Upper lobe of right lung (tissue), 1 donor: Measurements from ENCODE around the gene ATG10. TPM values are rescaled to one million over a fixed set of nuclear protein-coding genes. Genes with fewer than 3 reads are reported as not detected.

Experiments used
- ATAC-seq: fragments of 200-7000 bp; cut with Tn5 transposase; one replicate; pipeline ENCODE4 v1.9.1; 2020; ENCODE audit warnings: mild to moderate bottlenecking, moderate library complexity
- DNase-seq: peaks from one replicate; pipeline ENCODE4 v3.0.0-alpha.2; 2020
- H3K27ac ChIP-seq: fragments of 200-600 bp; one replicate; pipeline ENCODE4 v1.8.0; 2022
- H3K27me3 ChIP-seq: fragments of 200-600 bp; one replicate; pipeline ENCODE4 v1.8.0; 2022; ENCODE audit warnings: mild to moderate bottlenecking
- H3K36me3 ChIP-seq: fragments of 200-600 bp; one replicate; pipeline ENCODE4 v1.8.0; 2022
- H3K4me1 ChIP-seq: fragments of 200-600 bp; one replicate; pipeline ENCODE4 v1.8.0; 2022
- H3K4me3 ChIP-seq: fragments of 200-600 bp; one replicate; pipeline ENCODE4 v1.8.0; 2022; ENCODE audit warnings: mild to moderate bottlenecking
- H3K9me3 ChIP-seq: fragments of 200-600 bp; one replicate; pipeline ENCODE4 v1.8.0; 2022
- intact Hi-C: fragments of 100-400 bp; cut with DNase I; formaldehyde crosslinking; loops from one replicate; pipeline ENCODE4 v1.11.0; 2022
- total RNA-seq: library from RNA; stranded (reverse); fragmentation: NEBNext Ultra II Directional; extraction: Animal tissue kit (Norgen Biotek cat#: 25700); gene quantifications from one replicate; pipeline ENCODE4 v1.2.1, GENCODE V29; 2021
- TF ChIP-seq, protein P1 (sequence below): fragments of 200-600 bp; IDR thresholded peaks from one replicate; pipeline ENCODE4 v1.8.0; 2022; ENCODE audit warnings: antibody characterized with exemption
- donor health status: DM: no; HTN: yes; CAD: no; lungs with severe emphysema.

Gene ATG10
- total RNA-seq, 1 donor from 2014 or later = 3.7 TPM

DNA sequence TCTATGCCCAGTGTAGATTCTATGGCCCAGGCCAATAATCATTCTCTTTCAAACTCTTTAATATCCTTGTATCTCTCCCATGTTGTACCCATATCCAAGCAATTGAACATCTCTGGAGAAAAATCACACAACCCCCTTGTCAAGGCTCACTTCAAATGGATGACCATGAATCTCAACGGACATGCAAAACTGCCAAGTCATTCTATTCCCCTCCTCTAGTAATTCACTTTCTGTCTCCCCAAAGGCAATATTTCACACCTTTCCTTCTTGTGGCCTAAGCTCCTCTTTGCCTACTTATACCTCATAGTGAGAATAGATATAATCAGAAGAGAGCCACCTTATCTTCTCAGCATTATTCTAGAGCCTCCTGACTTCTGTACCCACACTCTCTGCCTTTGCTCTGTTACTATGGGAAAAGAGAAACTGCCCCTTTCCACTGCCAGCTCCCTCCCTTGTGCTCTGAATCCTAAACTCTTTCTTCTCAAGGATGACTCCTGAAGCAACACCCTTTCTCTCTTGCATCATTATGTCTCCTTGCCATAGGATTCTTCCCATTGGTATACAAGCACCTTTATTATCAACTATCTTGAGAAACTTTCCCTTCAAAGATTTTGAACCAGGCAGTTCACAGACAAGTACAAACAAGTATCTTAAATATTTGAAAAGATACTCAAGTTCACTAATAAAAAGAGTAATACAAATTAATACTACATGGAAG lies 240.2 kb downstream of the ATG10 start:
- ATAC-seq = no peak
- Histone ChIP-seq H3K4me1 (no peaks in the 10 kb centered on the region), H3K27me3 (no peaks in the 10 kb centered on the region), H3K9me3 (no peaks in the 10 kb centered on the region), H3K36me3 (no peaks in the 10 kb centered on the region), H3K27ac (no peak overlapping the region), H3K4me3 (no peak overlapping the region)
- DNase-seq = no peak
- TF ChIP-seq, protein P1, sequence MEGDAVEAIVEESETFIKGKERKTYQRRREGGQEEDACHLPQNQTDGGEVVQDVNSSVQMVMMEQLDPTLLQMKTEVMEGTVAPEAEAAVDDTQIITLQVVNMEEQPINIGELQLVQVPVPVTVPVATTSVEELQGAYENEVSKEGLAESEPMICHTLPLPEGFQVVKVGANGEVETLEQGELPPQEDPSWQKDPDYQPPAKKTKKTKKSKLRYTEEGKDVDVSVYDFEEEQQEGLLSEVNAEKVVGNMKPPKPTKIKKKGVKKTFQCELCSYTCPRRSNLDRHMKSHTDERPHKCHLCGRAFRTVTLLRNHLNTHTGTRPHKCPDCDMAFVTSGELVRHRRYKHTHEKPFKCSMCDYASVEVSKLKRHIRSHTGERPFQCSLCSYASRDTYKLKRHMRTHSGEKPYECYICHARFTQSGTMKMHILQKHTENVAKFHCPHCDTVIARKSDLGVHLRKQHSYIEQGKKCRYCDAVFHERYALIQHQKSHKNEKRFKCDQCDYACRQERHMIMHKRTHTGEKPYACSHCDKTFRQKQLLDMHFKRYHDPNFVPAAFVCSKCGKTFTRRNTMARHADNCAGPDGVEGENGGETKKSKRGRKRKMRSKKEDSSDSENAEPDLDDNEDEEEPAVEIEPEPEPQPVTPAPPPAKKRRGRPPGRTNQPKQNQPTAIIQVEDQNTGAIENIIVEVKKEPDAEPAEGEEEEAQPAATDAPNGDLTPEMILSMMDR = no peak
- intact Hi-C loops = no loop called here

DNA sequence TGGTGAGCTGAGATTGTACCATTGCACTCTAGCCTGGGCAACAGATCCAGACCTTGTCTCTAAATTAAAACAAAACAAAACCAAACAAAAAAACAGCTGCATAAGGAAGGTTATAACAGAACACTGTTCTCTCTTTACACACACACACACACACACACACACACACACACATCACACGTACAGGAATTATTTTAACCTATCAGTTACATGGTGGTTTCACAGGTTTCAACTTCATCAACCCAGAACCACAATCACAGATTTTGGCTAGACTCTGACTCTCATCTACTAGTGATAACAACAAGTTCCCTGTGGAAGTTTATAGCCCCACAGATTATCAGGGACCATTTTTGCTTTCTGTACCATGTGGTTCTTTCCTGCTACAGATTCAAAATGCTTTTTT lies 246.1 kb downstream of the ATG10 start:
- no peak for DNase-seq

DNA sequence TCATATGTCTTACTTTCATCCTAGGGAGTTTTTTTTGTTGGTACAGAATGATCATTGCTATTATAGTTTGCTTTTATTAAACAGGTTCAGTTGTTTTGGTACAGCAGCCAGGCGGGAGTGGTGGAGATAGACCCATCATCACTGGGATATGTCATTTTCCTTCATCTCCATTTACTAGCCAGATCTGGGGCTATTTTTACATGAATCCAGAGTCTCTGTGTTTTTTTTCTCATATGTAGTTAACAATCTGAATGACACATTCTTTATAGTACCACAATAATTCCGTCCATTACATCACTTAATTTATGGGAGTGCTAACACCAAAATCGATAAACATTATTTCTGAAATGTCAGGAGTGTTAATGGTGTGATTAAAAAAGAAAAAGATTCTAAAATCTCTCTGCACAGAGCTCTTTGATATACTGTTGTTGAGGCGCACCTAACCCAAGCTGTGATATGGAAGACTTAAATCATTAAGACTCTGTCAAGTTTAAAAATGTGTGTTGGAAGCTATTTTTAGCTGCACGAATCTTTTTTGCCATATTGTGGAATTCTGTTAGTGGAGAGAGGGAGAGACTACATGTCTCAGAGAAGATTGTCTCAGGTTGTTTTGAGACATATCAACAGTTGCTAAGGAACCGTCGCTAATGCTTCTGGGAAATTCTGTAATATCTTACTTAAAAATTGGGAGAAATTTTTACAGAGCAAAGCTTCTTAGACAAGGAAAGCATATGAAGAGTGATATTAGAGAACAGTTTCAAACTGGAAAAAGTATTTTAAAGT lies 246.7 kb downstream of the ATG10 start:
- H3K36me3 ChIP-seq = no peaks in the 10 kb centered on the region
- no peak overlapping the region for H3K27ac ChIP-seq
- ATAC-seq (no peak), DNase-seq (no peak)
- H3K27me3 ChIP-seq = no peaks in the 10 kb centered on the region
- H3K9me3 ChIP-seq = no peaks in the 10 kb centered on the region
- intact Hi-C loops = no loop called here
- TF ChIP-seq, protein P1 = no peak
- H3K4me3 ChIP-seq = no peak overlapping the region
- H3K4me1 ChIP-seq = no peaks in the 10 kb centered on the region

More for the DNA sequence above, 246.1 kb downstream of the ATG10 start:
- no peaks in the 10 kb centered on the region for H3K27me3 ChIP-seq
- intact Hi-C loops = no loop called here
- ATAC-seq = no peak
- no peaks in the 10 kb centered on the region for H3K36me3 ChIP-seq
- no peaks in the 10 kb centered on the region for H3K4me1 ChIP-seq
- TF ChIP-seq, protein P1 = no peak
- H3K27ac ChIP-seq = no peak overlapping the region
- H3K4me3 ChIP-seq = no peak overlapping the region
- H3K9me3 ChIP-seq = no peaks in the 10 kb centered on the region

DNA sequence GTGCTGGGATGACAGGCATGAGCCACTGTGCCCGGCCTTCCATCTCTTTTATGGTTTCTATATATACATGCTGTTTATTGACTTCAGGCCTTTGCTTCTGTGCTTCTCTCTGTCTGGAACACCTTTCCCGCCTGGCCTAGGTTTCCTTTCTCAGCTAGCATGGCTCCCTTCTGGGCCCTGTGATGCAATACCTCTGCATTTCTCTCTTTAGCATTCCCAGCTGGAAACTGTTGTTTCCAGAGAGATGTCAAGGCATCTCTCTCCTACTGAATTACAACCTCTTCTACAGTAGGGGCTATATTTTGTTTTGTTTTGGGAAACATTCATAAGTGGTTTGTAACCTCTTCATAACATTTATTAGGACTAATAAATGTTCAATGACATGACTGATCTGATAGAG lies 249.2 kb downstream of the ATG10 start:
- no peaks in the 10 kb centered on the region for H3K27me3 ChIP-seq
- no peak for ATAC-seq
- no peak overlapping the region for H3K4me3 ChIP-seq
- DNase-seq = no peak
- H3K36me3 ChIP-seq = no peaks in the 10 kb centered on the region
- no peak overlapping the region for H3K27ac ChIP-seq
- peaks cover 7% of the 10 kb centered on the region for H3K4me1 ChIP-seq
- intact Hi-C loops = no loop called here
- TF ChIP-seq, protein P1 = no peak
- H3K9me3 ChIP-seq = no peaks in the 10 kb centered on the region

DNA sequence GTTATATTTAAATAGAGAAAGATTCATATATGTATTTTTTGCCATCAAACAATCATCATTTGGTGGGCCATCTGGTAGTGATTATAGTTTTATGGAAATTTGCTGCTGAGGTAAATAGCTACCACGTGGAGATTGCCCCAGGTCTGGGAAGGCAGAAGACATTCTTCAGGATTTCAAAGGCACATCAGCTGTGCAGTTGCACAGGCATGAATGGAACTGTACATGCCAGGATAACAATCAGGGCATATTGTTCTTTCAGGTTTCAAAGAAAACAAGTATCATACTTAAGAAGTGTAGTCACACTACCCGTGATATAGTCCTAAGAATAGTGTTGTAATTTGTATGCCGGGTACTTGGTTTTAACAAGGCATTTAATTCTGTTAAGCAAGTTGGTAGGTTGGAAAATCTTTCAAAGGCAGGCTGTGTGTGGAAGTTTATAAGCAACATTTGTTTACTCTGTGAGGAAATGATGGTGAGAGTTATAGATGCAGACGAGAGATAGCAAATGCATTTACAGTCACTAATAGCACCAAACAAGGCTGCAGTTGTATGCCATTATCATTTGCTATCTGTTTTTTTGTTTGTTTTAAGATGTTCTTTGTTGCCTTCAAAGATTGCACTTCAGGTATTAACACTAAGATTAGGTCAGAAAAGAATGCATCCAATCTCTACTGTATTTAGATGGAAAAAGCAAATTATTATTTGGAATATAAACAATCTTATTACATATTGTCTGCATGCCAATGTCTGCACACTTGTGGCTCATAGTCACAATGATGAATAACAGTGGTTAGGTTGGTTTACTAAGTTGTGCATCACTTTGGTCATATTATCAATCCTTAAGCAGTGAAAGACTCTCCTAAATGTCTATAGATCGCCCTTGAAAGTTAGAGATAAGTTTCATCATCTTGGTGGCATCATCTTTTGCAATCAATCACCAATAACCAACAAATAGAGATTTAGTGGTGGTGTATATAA lies 251.1 kb downstream of the ATG10 start:
- no peaks in the 10 kb centered on the region for H3K9me3 ChIP-seq
- no peak overlapping the region for H3K27ac ChIP-seq
- no peak for DNase-seq
- TF ChIP-seq, protein P1 = no peak
- no peak for ATAC-seq
- H3K4me3 ChIP-seq = no peak overlapping the region
- no peaks in the 10 kb centered on the region for H3K27me3 ChIP-seq
- intact Hi-C loops = no loop called here
- peaks cover 8% of the 10 kb centered on the region for H3K4me1 ChIP-seq
- H3K36me3 ChIP-seq = no peaks in the 10 kb centered on the region
